HG03442 (cell line): ENCODE results near the gene STIL.

Source experiments
- ATAC-seq: cut with Tn5 transposase; IDR thresholded peaks from one replicate; pipeline ENCODE4 v1.9.1; 2021; ENCODE audit warnings: mild to moderate bottlenecking, moderate library complexity; ENCODE audit not compliant: unreplicated experiment

Gene STIL

DNA sequence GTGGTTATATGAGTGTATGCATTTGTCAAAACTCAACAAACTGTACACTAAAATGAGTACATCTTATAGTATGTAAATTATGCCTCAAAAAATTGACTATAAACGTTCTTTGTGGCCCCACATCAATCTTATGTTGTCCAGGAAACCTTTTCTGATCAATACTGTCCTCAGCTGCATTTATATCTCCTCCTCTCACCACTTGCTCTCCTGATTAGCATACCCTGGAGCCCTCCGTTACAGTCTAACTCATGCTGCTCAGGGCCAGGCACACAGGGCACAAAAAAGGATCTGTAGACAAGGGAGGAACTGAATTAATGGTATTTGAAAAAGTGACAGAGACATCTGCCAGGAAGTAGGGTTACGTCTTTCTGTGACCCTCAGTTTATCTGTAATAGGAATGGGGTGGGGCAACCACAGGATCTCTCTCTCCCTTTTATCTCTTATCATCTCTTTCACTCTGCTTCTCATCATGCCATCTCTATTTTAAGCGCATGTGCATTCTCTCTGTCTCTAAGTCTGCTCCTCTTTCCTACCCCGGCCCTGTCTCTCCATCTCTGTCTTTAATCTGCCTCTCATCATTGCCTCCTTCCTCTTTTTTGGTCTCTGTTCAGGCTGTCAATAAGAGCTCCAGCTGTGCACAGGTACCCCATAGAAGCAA, 74.9 kb downstream of the STIL start:
- ATAC-seq, result no peak

DNA sequence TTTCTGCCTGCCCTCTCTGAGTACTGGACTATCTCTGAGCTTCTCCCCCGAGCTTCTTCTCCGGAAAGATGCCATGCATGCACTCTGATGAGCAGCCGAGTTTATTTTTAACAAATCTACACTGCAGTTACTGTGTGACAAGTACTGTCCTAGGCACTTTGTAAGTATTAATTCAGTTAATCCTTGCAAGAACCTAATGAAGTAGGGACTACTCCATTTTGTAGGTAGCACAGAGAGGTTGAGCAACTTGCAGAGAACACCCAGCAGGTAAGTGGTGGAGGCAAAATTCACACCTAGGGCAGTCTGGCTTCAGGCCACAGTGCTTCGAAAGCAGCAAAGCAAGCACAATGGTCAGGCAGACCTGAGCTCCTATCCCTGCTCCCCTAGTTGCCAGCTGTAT, 78.1 kb downstream of the STIL start:
- no peak for ATAC-seq

DNA sequence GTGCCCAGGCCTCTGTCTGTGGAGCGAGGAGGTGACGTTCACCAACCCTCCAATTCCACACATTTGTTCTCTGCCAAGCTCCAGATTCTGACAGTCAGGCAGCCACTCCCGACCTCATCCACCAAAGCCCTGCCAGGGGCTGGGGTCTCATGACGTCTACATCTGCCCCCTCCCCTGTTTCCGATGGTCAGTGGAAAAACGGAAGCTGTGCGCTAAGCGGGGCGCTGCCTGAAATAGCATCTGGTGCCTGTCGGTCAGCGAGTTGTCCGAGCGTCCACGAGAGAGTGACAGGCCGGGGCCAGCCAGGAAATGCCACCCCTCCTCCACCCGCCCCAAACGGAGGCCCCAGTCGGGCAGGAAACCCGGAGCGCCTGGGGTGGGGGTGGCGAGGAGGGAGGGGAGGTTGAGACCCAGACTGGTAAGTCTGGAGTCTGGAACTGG, 78.7 kb downstream of the STIL start:
- ATAC-seq, result no peak

DNA sequence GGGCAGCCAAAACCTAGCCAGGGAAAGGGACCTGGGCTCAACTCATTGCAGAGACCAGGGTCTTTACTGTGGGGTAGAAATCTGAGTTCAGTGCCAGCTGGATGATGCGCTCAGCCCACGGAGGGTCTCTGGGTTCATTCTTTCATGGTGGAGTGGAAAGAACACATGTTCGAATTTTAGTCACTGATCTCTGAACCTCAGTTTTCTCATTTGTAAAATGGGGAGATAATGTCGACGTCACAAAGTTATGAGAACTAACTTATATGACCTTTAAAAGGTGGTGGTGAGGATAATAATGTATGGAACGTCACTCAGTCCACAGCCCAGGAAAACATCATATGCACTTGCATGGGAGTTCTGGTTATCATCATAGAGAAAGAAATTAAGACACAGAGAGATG, 80.8 kb downstream of the STIL start:
- ATAC-seq, result no peak

DNA sequence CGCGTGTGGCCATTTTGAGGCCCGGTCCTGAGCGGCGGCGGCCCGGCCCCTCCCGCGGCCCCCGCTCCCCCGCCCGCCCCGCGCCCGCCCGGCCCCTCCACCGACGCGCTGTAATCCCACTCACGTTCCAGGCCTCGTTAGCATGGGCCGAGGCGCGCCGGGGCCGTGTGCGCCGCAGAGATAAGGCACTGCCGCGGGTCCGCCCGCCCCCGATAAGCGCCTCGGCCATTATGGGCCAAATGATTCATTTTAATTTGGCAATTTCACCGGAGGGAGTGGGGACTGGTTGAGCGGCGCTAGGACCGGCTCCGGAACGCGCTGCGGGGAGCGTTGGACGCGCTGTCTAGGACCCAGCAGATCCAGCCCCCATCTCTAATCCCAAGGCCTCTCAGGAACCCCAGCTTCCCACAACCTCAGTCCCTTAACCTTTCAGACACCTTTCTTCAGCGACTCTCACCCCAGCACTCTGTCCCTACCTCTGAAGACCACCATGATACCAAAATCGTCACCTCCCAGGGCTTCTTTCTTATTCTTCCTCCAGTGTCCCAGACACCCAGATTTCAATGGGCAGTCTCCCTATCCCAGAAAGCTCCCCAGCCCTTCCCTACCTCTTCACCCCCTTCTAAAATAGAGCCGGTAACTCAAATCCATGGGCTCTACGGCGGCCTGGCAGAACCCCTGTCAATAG, 81.6 kb downstream of the STIL start, which contains the start of gene TAL1:
Gene TAL1, minus strand, starts transcription at position 39 of the 688 bp plus-strand sequence. CDS start 6,337 bp downstream, outside the sequence.
- ATAC-seq, result no peak

DNA sequence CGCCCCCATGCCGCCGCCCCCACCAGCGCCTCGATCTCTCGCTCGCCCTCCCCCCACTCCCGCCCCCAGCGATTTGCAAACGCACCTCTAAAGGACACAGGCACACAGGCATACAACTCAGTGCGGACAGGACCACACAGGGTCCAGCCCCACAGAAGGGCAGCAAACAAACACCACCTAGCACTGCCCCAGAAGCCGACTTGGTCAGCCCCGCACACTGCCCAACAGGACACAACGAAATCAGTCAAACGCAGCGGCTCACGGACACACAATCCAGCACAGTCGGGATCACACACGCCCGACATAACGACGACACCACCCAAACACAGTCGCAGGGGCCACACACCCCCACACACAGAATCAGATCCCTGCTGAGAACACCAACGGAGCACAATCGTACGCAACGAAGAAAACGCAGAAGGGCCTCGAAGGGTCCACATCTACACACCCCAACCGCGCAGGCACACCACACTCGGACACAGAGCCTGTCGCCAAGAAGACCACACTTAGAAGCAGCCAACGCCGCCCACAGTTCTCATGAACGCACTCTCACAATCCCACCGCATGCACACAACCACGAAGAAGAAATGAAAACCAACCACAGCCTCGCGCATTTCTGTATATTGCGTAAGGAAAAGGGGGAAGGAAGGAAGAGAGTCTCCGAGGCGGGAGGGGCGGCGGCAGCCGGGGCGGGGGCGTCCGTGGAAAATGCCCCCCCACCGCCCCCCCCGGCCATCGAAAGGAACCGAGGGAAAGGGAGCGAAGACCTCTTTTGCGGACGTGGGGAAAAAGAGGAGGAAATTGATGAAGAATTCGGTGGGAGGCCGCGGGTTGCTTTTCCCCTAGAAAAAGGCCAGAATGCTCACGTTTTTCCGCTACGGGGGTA, 82.4 kb downstream of the STIL start:
- ATAC-seq, result no peak

DNA sequence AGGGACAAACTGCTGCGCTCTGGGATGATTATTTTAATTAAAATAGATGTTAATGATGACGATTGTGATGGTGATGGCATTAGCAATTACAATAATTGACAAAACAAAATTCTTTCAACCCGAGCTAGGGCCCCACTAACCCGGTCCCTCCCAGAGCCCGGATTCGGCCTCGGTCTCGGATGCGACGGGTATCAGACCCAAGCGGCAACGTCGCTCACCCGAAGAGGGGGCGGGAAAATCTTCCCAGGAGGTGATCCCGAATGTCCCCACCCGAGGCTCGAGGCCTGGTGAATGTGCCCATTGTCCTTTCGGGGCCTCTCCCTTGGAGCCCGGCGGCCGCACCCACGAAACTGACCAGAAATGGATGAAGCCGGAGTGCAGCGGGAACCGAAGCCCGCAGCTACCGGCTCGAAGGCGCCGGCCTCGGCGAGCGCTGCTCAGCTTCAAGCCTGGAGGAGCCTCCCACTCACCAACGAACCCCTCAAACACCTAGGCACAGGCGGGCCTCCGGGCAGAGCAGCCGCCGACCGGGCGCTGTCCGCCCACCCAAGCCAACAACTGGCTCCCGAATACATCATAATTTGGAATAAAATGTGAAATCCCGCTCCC, 83.2 kb downstream of the STIL start:
- ATAC-seq, result no peak

DNA sequence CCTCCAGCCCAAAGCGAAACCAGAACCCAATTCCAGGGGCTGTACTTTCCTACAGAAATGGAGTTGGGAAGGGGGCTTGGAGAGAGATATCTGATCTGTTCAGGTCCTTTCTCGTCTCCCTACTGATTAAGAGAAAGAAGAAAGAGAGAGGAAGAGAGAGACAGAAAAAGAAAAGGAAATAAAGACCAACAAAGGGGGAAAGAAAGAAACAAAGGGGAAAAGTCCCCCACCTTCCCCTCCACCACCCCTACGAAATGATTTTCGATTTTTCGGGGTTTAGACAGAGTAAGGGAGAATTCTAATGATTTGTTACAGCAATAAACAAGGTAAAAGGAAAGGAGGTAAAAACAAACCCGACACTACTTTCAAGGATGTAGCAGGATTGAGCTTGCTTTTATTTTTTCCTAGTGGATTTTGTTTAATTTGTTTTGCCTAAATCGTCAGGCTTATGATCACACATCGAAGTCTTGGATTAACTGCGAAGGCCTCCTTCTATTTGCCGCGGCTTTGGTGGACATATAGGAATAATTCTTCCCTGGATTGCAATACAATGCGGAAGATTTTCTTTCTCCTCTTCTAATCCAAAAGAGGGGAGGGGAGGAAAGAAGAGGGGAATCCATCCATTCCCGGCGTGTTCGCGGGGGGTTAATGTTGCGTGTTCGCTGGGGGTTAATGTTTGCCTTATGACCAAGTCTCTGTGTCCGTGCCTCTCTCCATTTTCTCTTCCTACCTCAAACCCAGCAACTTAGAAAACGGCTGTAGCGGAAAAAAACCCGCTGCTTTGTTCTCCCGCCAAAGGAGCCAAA, 83.9 kb downstream of the STIL start:
- no peak for ATAC-seq

DNA sequence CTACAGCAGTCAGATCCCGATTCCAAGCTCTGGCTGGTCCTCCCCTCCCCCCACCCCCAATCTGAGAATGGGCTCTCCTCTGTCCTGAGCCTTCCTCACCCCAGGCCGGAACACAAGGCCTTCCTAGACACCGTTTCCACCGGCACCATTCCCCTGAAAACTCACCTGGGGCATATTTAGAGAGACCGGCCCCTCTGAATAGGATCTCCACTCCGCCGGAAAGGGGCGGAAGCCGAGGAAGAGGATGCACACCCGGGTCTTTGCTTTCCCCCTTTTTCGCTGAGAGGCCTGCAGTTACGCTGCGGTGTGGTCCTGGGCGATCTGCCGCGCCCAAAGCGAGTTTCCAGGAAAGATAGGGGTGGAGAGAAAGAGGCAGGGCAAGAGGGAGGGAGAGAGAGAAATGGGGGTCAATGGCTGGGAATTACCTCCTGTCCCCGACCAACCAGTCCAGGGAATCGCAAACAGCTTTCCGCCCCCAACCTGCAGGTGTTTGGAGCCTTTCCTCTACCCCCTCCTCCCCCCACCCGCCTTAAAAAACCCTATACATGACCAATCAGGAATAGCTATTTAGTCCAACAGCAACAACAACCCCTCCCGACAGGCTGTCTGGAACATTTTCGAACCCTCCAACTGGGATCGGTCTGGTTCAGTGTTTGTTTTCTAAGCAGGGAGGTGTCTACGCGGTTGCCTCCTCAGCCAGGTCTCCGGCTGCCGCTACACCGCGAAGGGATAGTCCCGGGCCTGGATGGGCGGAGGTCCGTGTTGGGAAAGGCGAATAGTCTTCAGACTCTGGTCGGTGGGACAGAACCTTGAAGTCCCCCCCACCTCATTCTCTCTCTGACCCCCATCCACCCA, 84.7 kb downstream of the STIL start:
- no peak for ATAC-seq

DNA sequence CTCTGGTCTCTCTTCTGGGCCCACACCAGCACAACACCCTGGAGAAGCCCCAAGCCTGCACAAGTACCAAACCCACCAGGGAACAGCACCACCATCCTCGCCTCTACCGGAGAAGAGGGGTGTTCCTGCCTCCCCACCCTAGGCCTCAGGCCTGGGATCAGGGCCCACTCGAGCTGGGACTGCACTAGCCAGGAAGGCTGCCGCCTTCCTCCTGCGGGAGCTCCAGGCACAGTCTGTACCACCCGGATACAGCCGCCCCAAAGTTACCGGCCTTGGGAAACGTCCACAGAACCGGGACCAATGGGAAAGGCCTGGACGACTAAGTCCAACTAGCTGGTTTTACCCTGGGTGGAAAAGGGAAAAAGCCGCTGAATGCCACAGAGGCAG, 85.3 kb downstream of the STIL start:
- ATAC-seq, result no peak

DNA sequence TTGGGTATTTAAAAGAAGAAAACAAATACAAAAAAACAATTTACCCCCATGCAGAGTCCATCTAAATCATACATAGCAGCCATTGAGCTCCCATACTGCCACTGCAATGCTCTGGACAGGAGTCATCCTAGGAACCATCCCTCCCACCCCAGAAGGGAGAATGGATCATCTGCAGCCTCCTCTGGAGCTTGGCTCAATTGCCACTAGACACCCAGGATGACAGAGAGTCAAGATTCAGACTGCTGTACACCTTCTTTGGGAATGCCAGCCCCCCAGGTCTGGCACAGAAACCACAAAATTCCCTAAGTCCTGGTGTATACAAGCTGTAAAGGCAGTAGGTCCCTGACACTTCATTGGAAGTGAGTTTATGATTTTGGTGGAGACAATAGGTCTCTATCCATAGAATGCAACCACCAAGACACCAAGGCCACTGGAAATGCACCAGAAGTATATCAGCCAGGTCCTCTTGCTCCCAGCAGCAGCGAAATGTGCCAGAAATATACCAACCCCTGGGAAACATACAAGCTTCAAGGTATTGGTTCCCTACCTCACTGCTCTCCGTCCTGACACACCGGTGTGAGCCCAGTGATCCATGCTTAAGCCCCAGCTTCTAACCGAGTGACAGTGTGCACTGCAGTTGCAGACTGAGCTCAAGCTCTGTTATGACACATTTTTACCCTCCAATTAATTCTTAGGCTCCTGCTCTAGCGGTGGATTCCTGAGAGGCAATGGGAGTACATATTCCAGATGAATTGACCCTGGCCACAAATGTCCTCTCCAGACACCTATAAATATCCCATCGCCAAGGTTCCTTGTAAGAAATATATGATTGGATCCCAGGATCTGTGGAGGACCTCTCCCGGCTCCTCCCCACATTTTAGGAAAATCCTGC, 86.4 kb downstream of the STIL start:
- ATAC-seq, result no peak

DNA sequence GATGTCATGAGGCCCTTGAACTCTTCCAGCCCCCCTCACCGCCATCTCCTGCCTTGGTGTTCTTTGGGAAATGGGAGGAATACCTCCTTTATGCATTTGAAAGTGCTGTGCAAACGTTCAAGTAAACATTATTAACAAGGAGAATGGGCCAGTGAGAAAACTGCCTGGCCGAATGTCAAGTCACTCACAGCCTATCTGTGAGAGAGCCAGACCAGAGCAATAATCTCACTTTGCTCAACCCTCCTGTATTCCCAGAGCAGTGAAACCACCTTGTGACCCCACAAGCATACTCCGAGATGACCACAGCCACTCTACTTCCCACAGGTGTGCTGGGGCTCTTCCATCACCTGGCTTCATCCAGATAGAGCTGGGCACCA, 87.1 kb downstream of the STIL start:
- ATAC-seq, result no peak

DNA sequence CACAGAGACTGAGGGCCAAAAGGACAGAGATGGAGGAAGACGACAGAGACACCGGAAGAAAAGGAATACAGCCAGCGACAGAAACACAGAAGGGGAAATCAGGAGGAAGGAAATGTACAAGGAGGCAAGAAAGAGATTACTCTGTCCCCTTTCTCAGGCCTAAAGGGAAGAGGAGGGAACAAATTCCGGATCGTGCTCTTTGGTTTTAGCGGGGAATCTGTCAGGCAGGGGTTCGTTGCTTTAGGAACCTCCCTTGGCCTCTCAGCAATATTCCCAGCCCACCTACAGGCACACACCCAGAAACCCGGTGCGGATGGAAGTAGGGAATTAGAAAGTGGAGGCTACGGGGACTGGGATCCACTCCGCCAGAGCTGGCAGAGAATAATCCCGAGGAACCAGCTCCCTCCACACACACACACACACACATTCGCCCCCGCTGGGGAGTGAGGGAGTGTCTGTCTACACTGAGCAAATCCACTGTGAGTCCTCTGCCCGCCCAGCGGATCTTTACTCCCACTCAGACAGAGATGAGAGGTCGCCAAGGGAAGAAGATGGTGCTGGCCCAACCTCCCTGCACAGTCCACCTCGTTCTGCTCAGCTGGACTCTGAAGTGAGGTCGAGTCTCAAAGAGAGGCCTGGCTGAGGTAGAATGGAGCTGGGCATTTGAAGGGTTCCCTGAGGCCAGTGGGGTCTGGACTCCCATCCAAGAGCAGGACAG, 87.7 kb downstream of the STIL start:
- no peak for ATAC-seq

DNA sequence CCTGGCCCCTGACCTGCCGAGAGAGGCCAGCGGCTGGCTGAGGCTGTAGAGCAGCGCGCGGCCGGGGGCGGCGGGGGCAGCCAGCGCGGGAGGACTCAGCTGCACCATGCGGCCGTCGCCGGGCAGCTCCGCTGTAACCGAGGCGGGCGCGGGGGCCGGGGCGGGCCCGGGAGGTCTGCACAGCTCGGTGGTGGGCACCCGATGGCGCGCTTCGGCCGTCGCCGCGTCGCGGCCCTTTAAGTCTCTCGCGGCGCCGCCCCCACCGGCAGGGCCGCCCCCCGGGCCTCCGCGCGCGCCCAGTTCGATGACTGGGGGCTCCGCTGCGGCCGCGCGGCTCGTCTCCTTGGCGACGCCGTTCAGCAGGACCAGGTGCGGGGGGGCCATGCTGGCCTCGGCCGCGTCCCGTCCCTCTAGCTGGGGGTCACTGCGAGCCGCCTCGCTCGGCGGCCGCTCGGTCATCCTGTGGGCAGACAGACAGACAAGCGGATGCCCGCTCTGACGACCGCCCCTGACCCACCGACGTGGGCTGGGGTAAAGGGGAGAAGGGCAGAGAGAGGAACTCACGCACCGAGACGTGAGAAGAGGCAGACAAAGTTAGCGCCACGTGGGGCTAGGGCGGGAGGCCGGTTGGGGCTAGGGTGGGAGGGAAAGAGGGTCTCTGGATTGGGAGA, 88.4 kb downstream of the STIL start:
- ATAC-seq, result no peak

DNA sequence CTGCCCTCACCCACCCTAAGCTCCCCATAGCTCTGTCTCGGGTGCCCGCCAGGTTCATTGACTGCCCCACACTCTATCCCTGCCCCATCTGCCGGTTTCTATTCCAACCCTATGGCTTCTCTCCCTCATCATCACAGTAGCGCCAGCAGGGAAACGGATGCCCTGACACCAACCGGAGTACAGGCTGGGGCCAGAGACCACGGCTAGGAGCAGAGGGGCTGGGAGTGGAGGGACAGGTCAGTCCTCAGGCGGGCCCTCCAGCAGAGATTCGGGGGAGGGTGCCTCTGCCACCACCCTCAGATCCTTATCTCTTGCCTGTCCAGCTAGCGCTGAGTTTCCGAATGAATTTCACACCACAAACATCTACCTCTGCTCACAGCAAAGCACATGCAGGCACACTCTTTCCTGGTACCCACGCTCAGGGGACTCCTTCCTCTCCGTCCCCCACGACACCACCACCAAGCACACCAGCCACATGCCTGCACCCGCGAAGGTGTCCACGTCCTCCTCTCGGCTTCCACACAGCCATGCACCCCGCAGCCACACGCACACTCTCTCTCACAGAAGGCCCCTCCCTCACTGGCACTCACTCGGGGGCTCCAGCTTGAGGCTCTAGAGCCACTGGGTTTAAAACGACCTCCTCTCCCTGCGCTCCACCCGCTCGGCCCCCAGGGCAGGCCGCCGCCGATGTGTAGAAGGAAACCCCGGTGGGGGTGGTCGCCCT, 89.1 kb downstream of the STIL start:
- no peak for ATAC-seq

DNA sequence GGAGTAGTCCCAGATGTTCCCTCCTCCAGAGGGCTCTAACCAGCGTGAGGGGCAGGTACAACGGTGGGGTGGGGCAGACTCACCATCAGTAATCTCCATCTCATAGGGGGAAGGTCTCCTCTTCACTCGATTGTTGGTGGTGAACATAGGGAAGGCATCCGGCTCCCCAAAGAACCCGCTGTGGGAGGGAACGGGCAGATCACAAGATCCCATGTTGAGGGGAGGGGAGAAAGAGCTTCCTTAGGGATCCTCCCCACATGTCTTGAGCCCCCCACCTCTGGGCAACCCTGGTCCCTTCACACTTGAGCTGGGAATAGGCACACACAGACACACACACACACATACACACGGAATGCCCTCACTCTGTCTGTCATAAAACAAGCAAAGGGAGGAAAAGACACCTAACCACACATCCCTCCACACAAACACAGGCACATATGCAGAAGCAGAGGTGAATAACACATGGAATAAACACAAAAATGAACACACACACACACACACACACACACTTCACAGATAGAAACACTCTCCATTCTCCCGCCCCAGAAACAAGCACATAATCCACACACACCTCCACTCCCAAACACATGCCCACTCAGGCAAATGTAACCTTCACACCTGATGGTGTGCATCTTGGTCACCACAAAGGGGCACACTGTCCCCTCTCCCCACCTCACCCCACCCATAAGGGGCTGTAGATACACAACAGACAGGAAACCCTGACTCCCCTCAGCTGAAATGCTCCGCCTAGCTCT, 89.8 kb downstream of the STIL start:
- no peak for ATAC-seq
